Upper lobe of left lung (tissue), 6 donors: ENCODE data around the gene XIRP2. TPM values are rescaled to one million over a fixed set of nuclear protein-coding genes. Genes with fewer than 3 reads are reported as not detected.

ENCODE experiments used
- ATAC-seq, 2 donors: fragments of 200-7000 bp; cut with Tn5 transposase; one replicate each; pipeline ENCODE4 v1.9.1; 2022; ENCODE audit warnings: mild to moderate bottlenecking in 2 of 2, moderate library complexity in 2 of 2; ENCODE audit not compliant: low FRiP score in 2 of 2
- DNase-seq, 2 donors: peaks; one replicate each; pipeline ENCODE4 v3.0.0-alpha.2; 2019 to 2020
- H3K27ac ChIP-seq, 4 donors: fragments of 200-600 bp; sonication (generic); one replicate each; pipeline ENCODE4 v1.5.1; 2016 to 2019
- H3K27me3 ChIP-seq, 4 donors: fragments of 200-600 bp; sonication (generic); one replicate each; pipeline ENCODE4 v1.5.1; 2017 to 2019
- H3K36me3 ChIP-seq, 4 donors: fragments of 200-600 bp; sonication (generic); one replicate each; pipeline ENCODE4 v1.5.1; 2016 to 2019
- H3K4me1 ChIP-seq, 4 donors: fragments of 200-600 bp; sonication (generic); one replicate each; pipeline ENCODE4 v1.5.1; 2018 to 2019
- H3K4me3 ChIP-seq, 4 donors: fragments of 200-600 bp; sonication (generic); one replicate each; pipeline ENCODE4 v1.5.1; 2017 to 2019; ENCODE audit warnings: mild to moderate bottlenecking in 2 of 4, moderate library complexity in 1 of 4
- H3K9me3 ChIP-seq, 4 donors: fragments of 200-600 bp; sonication (generic); one replicate each; pipeline ENCODE4 v1.5.1; 2018 to 2019
- CTCF ChIP-seq, 6 experiments: fragments of 450-650 bp in 4 of 6; fragments of 200-600 bp in 2 of 6; sonication (generic) in 2 of 6; IDR thresholded peaks; one replicate each; pipeline ENCODE4 v1.5.1; 2016 to 2019; ENCODE audit warnings: antibody characterized with exemption in 6 of 6
- EP300 ChIP-seq, 4 donors: sonication (generic); formaldehyde crosslinking; IDR thresholded peaks; one replicate each; pipeline ENCODE4 v1.5.1; 2017; ENCODE audit warnings: antibody characterized with exemption in 4 of 4, control low read depth in 2 of 4
- POLR2A ChIP-seq, 4 donors: fragments of 450-650 bp; IDR thresholded peaks; one replicate each; pipeline ENCODE4 v1.5.1; 2016 to 2017; ENCODE audit warnings: antibody characterized with exemption in 4 of 4, mild to moderate bottlenecking in 2 of 4
- POLR2AphosphoS5 ChIP-seq, 2 donors: sonication (generic); formaldehyde crosslinking; IDR thresholded peaks; one replicate each; pipeline ENCODE4 v1.5.1; 2017; ENCODE audit warnings: antibody characterized with exemption in 2 of 2
- WGBS, 2 donors: methylation state at CpG; one replicate each; pipeline ENCODE4 v1.1.5; 2017 to 2018; 5-methylcytosine and 5-hydroxymethylcytosine counted together
- total RNA-seq, 6 donors: library from RNA; depleted of rRNA in 4 of 6; stranded (reverse); fragments of >200 nt in 4 of 6; gene quantifications; one replicate each; pipeline versions ENCODE4 v1.1.0 to v1.2.1, GENCODE V29; 2016 to 2021
- donor health status: DM: no; HTN: no; CAD: no; lungs with moderate emphysema.
- donor health status: DM: no; HTN: yes; CAD: no; lungs with severe emphysema.

The XIRP2 gene
- total RNA-seq, 6 donors from 2014 or later, result under 0.01 to 0.89 (median 0.33) TPM; not detected in 2

GRCh38 chr2:166892397-166892796 is 4.1 kb downstream of the XIRP2 start:
- Histone ChIP-seq H3K36me3 (no peaks in the 10 kb centered on the region), H3K4me3 (no peak overlapping the region), H3K27ac (no peak overlapping the region), H3K27me3 (no peaks in the 10 kb centered on the region), H3K4me1 (no peaks in the 10 kb centered on the region), H3K9me3 (no peaks in the 10 kb centered on the region)
- TF ChIP-seq POLR2AphosphoS5 (IDR thresholded peaks at IDR 0.05) (no peak), POLR2A (IDR thresholded peaks at IDR 0.05) (no peak), CTCF (IDR thresholded peaks at IDR 0.05) (no peak), EP300 (IDR thresholded peaks at IDR 0.05) (no peak)
- no peak for DNase-seq
- ATAC-seq, result no peak

- WGBS, 2 donors, result 67 to 77% methylated on average over 2 of the region's 2 CpGs
- Histone ChIP-seq H3K4me3 (no peak overlapping the region), H3K27ac (no peak overlapping the region), H3K27me3 (no peaks in the 10 kb centered on the region), H3K4me1 (no peaks in the 10 kb centered on the region), H3K9me3 (no peaks in the 10 kb centered on the region), H3K36me3 (no peaks in the 10 kb centered on the region)
- TF ChIP-seq EP300 (IDR thresholded peaks at IDR 0.05) (no peak), POLR2AphosphoS5 (IDR thresholded peaks at IDR 0.05) (no peak), POLR2A (IDR thresholded peaks at IDR 0.05) (no peak), CTCF (IDR thresholded peaks at IDR 0.05) (no peak)
- ATAC-seq, result no peak
- DNase-seq, result no peak
Observed at GRCh38 chr2:166895243-166895642, 7.0 kb downstream of the XIRP2 start.

- Histone ChIP-seq H3K9me3 (no peaks in the 10 kb centered on the region), H3K27me3 (no peaks in the 10 kb centered on the region), H3K4me1 (no peaks in the 10 kb centered on the region), H3K36me3 (no peaks in the 10 kb centered on the region), H3K4me3 (no peak overlapping the region), H3K27ac (no peak overlapping the region)
- DNase-seq (no peak), ATAC-seq (peak in 1 of 2 donors; percentile 15)
- no peak for TF ChIP-seq CTCF (IDR thresholded peaks at IDR 0.05)
- TF ChIP-seq EP300 (IDR thresholded peaks at IDR 0.05), result no peak
Observed at GRCh38 chr2:166897666-166898065, 9.4 kb downstream of the XIRP2 start.

GRCh38 chr2:166899676-166900075 is 11.4 kb downstream of the XIRP2 start:
- Histone ChIP-seq H3K4me1 (no peaks in the 10 kb centered on the region), H3K9me3 (no peaks in the 10 kb centered on the region), H3K4me3 (no peak overlapping the region), H3K27me3 (no peaks in the 10 kb centered on the region), H3K27ac (no peak overlapping the region), H3K36me3 (no peaks in the 10 kb centered on the region)
- DNase-seq (no peak), ATAC-seq (no peak)
- TF ChIP-seq POLR2AphosphoS5 (IDR thresholded peaks at IDR 0.05), result no peak
- no peak for TF ChIP-seq EP300 (IDR thresholded peaks at IDR 0.05)
- TF ChIP-seq POLR2A (IDR thresholded peaks at IDR 0.05), result no peak
- no peak for TF ChIP-seq CTCF (IDR thresholded peaks at IDR 0.05)
- WGBS, 2 donors, result 91 to 95% methylated on average over 5 of the region's 5 CpGs

- H3K27ac ChIP-seq, result no peak overlapping the region
- no peak for ATAC-seq
- no peaks in the 10 kb centered on the region for H3K27me3 ChIP-seq
- H3K36me3 ChIP-seq, result no peaks in the 10 kb centered on the region
- DNase-seq, result no peak
- no peaks in the 10 kb centered on the region for H3K4me1 ChIP-seq
- TF ChIP-seq POLR2A (IDR thresholded peaks at IDR 0.05) (no peak), CTCF (IDR thresholded peaks at IDR 0.05) (no peak), POLR2AphosphoS5 (IDR thresholded peaks at IDR 0.05) (no peak), EP300 (IDR thresholded peaks at IDR 0.05) (no peak)
- H3K4me3 ChIP-seq, result no peak overlapping the region
- no peaks in the 10 kb centered on the region for H3K9me3 ChIP-seq
- WGBS, 2 donors, result 72 to 79% methylated on average over 2 of the region's 2 CpGs
Observed at GRCh38 chr2:166900700-166901099, 12.4 kb downstream of the XIRP2 start.
